NOMO-1 treated with DMSO at 0.1 percent for 48 hours (cell line): ENCODE results near the gene TYMP.

ENCODE experiments used
- DNase-seq: peaks from one replicate; lab custom pipeline; 2025; ENCODE audit not compliant: unreplicated experiment; lab: John Stamatoyannopoulos, UW

TYMP gene

GRCh38 chr22:50542416-50542927 is 12.7 kb upstream of the TYMP start:
- DNase-seq: peak; percentile 91

GRCh38 chr22:50541667-50542026 is 11.8 kb upstream of the TYMP start:
- peak; percentile 85 for DNase-seq

GRCh38 chr22:50540381-50540780 is 10.6 kb upstream of the TYMP start:
- no peak for DNase-seq

GRCh38 chr22:50537765-50538164 is 8.0 kb upstream of the TYMP start:
- no peak for DNase-seq

GRCh38 chr22:50536226-50536625 is 6.4 kb upstream of the TYMP start:
- no peak for DNase-seq

- no peak for DNase-seq
Measured at GRCh38 chr22:50535113-50535512, 5.3 kb upstream of the TYMP start.

GRCh38 chr22:50533856-50534711 is 4.3 kb upstream of the TYMP start:
- DNase-seq: peak; percentile 65

- DNase-seq: no peak
Measured at GRCh38 chr22:50532824-50533796, 3.3 kb upstream of the TYMP start.

DNA sequence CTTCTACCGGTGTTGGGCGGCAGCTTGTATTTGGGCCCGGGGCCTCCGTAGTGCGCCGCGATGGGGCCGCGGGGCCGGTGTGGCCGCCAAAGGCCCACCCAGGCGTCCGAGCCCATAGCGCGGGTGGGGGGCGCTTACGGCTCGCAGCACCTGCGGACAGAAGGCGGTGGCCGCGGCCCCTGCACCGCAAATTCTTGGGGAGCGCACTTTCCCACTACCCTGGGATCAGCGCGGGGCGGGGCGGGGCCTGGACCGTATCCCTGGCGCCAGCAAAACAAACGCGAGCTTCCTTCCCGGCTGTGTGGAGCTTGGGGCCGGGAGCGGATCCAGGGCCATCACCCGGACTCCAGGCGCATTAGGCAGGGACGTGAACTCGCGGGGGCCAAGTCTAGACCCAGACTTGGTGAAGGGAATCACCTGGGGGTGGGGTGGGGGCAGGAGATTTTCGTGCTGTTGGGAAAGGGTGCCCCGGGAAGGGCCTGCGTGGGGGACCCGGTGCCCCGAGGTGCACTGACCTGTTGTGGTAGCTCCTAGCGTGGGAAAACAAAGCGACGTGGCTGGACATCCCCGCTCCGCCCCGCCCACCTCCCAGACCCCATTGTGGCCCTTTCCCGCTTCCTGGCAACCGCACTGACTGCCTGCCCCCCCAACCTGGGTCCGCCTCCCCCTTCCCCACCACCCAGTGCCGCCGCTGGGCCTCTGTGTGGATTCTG is 2.3 kb upstream of the TYMP start:
- no peak for DNase-seq

DNA sequence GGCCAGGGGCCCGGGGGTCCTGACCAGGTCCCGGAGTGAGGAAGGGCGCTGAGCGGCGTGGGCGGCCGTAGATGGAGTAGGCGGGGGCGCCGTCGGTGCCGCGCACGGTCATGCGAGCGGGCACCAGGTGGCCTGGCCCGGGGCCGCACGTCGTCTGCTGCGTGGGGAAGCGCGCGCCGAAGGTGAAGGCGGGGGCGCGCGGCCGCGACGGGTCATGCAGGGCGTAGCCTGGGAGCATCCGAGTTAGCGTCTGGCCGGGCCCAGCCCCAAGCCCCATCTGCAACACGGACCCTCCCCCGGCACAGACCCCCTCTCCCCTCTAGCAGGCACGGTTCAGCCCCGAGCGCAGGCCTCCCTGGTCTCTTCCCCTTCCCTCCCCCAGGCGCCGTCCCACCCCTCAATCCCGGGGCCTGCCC is 1.7 kb upstream of the TYMP start:
- DNase-seq: peak; percentile 73

DNA sequence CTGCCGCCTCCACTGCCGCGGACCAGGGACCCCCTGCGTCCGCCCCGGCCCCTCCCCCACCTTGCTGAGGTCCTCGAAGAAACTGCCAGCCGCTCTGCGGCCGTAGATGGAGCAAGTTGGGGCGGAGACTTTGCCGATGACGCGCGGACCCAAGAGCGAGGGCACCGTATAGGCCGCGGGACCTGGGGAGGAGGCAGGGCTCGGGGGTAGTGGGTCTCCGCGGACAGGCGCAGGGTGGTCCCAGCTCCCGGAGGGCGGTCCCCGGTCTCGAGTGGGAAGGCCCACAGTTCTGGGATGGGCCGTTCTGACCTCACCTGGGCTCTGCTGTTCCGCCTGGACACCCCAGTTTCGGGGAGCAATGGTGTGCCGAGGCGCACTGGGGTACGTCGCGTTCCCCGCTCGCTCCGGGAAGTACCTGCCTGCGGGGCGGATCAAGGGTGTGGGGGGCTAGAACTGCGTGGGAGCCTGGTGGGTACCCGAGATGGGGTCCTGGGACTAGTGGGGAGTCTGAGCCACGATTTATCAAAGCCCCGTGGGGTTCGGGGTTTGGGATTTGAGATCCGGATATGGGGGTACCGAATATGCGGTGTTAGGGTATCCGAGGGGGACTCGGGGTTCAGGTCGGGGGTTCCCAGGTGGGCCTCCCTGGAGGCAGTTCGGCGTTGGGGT is 1.2 kb upstream of the TYMP start:
- peak; percentile 90 for DNase-seq

DNA sequence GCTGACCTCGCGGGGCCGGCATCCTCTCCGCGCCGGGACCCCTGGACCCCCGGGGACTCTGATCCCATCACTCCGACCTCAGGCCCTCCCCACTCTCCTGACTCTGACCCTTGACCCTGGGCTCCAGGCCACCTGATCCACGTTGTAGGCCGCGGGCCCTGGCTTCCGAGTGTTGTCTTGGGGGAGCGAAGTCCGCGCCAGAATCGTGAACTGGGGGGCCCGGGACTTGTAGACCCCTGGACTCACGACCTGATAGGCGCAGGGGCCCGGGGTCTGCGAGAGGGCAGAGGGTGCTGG is 716 bp upstream of the TYMP start:
- peak; percentile 55 for DNase-seq

- DNase-seq: peak; percentile 47
Measured at GRCh38 chr22:50529416-50529896, 356 bp downstream of the TYMP start.

GRCh38 chr22:50528682-50529415 is 963 bp downstream of the TYMP start:
- DNase-seq: no peak

DNA sequence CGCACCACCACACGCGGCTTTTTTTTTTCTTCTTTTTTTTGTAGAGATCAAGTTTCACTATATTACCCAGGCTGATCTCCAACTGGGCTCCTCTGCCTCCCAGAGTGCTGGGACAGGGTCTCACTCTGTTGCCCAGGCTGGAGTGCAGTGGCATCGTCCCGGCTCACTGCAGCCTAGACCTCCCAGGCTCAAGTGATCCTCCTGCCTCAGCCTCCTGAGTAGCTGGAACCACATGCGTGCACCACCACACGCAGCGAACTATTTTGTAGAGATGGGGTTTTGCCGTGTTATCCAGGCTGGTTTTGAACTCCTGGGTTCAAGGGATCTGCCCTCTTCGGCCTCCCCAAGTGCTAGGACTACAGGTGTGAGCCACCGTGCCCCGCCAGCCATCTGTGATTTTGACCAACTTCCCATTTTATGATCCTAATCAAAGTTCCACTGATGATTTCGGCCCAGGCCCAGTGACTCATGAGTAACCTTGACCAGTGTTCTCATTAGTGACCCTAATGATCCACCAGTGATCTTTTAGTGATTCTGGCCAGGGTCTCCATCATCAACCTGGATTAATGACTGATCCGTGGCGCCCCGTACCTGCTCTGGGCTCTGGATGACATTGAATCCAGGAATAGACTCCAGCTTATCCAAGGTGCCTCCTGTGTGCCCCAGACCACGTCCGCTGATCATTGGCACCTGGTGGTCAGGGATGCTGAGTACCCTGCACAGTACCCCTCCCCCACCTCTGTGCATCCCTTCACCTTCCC is 1.7 kb downstream of the TYMP start:
- DNase-seq: no peak

GRCh38 chr22:50526834-50527801 is 2.7 kb downstream of the TYMP start:
- peak; percentile 86 for DNase-seq

DNA sequence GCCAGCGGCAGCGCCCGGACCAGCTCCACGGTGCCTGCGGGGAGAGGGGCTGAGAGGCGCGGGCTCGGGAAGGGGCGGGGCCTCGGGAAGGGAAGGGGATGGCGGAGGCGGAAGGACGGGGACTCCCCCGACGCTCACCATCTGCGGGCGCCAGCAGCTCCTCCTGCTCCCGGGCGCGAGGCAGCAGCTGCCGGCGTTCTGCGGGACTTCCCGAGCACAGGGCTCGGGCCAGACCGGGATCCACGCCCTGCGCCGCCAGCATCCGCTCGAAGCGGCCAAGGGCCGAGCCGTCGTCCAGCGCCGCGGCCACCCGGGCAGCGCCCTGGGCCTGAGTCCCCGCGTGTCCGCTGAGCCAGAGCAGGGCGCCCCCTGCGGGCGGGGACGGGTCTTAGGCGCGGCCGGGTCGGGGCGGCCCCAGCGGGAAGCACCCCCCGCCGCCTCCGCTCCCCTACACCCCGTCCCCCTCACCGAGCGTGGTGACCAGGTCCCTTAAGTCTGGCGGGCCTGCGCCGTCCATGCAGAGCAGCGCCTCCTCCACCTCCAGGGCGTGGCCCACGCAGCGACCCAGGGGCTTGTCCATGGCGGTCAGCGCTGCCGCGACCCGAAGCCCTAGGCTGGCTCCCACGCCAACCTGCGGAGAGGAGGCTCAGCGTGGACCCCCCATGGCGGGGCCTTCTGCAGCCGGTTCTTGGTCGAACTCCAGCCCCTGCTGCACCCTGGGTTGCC is 3.5 kb downstream of the TYMP start:
- DNase-seq: peak; percentile 74

DNA sequence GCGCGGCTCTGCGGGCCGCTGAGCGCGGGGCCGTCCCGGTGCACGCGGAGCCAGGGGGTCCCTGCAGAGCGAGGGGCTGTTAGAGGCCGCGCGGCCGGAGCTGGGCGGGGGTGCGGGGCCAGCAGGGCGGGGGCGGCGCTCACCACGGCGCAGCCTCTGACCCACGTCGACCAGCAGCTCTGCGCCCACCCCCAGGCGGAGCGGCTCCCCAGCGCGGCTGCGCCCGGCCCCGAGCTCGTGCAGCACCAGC is 4.0 kb downstream of the TYMP start:
- no peak for DNase-seq
